Lung (tissue), 12 donors: Measurements from ENCODE around the gene SCAMP4. TPM values are rescaled to one million over a fixed set of nuclear protein-coding genes. Genes with fewer than 3 reads are reported as not detected.
"Not testable (repeated sequence)": the region's sequence is repeated elsewhere in the genome, so short reads cannot be mapped to it uniquely, and the experiment has no call there.

Experiments
- ATAC-seq: fragments of 200-7000 bp; cut with Tn5 transposase; one replicate; pipeline ENCODE4 v1.9.1; 2020; ENCODE audit warnings: moderate number of reproducible peaks; ENCODE audit not compliant: insufficient read depth, low FRiP score
- DNase-seq, 3 donors: peaks; one replicate each; pipeline ENCODE4 v3.0.0-alpha.2; 2013 to 2017
- H3K27ac ChIP-seq, 2 donors: one replicate each; pipeline ENCODE4 v1.5.1; 2013; ENCODE audit warnings: mild to moderate bottlenecking in 2 of 2, moderate library complexity in 2 of 2, control low read depth in 1 of 2, inconsistent platforms in 1 of 2, low read depth in 1 of 2, low read length in 1 of 2
- H3K27me3 ChIP-seq, 3 donors: one replicate each; pipeline ENCODE4 v1.5.1; 2013; ENCODE audit warnings: low read length in 2 of 3; ENCODE audit not compliant: control insufficient read depth in 3 of 3, insufficient read depth in 3 of 3
- H3K36me3 ChIP-seq, 4 donors: one replicate each; pipeline ENCODE4 v1.5.1; 2013; ENCODE audit warnings: low read length in 4 of 4, mild to moderate bottlenecking in 1 of 4, moderate library complexity in 1 of 4; ENCODE audit not compliant: control insufficient read depth in 4 of 4, insufficient read depth in 4 of 4
- H3K4me1 ChIP-seq, 5 donors: one replicate each; pipeline ENCODE4 v1.5.1; 2013; ENCODE audit warnings: low read length in 5 of 5, mild to moderate bottlenecking in 2 of 5, moderate library complexity in 1 of 5; ENCODE audit not compliant: control insufficient read depth in 5 of 5, insufficient read depth in 5 of 5
- H3K4me3 ChIP-seq: one replicate; pipeline ENCODE4 v1.5.1; 2013; ENCODE audit warnings: mild to moderate bottlenecking, control low read depth, moderate library complexity
- H3K9ac ChIP-seq, 2 donors: one replicate each; pipeline ENCODE4 v1.5.1; 2013; ENCODE audit warnings: low read length in 2 of 2, control low read depth in 1 of 2; ENCODE audit not compliant: insufficient read depth in 1 of 2
- H3K9me3 ChIP-seq, 4 donors: one replicate each; pipeline ENCODE4 v1.5.1; 2013; ENCODE audit warnings: low read length in 3 of 4, mild to moderate bottlenecking in 1 of 4, moderate library complexity in 1 of 4; ENCODE audit not compliant: control insufficient read depth in 4 of 4, insufficient read depth in 3 of 4
- WGBS, 2 donors: extraction: QIAGEN DNeasy Blood & Tissue Kit; methylation state at CpG; one replicate each; pipeline ENCODE4 v1.1.7; 2013; 5-methylcytosine and 5-hydroxymethylcytosine counted together
- polyA plus RNA-seq, 2 donors: library from polyadenylated mRNA; stranded (reverse); fragments of 200-250 nt; gene quantifications; one replicate each; pipeline ENCODE4 v1.2.1, GENCODE V29; 2013
- total RNA-seq, 2 donors: library from RNA; depleted of rRNA in 1 of 2; stranded (reverse); fragments of >200 nt in 1 of 2; gene quantifications; one replicate each; pipeline ENCODE4 v1.2.1, GENCODE V29; 2014 to 2021
- TF ChIP-seq, protein P1 (sequence below): IDR thresholded peaks from 2 replicates; pipeline ENCODE4 v1.5.1; 2012; ENCODE audit warnings: mild to moderate bottlenecking; ENCODE audit errors: control extremely low read depth, extremely low read depth
- donor health status: control.
- donor health status: control.
- donor health status: Bipolar disorder and iron deficiency.
- donor health status: healthy.
- donor health status: DM: yes; HTN: yes; CAD: no.

The SCAMP4 gene
- total and polyA plus RNA-seq, 4 donors = 45.7 to 86.6 (median 56.2) TPM

GRCh38 chr19:1884719-1885334 lies 20.4 kb upstream of the SCAMP4 start:
- Histone ChIP-seq H3K4me1 (peaks cover 0 to 32% (median 9%) of the 10 kb centered on the region in 5 donors), H3K9me3 (no peaks in the 10 kb centered on the region)

DNA sequence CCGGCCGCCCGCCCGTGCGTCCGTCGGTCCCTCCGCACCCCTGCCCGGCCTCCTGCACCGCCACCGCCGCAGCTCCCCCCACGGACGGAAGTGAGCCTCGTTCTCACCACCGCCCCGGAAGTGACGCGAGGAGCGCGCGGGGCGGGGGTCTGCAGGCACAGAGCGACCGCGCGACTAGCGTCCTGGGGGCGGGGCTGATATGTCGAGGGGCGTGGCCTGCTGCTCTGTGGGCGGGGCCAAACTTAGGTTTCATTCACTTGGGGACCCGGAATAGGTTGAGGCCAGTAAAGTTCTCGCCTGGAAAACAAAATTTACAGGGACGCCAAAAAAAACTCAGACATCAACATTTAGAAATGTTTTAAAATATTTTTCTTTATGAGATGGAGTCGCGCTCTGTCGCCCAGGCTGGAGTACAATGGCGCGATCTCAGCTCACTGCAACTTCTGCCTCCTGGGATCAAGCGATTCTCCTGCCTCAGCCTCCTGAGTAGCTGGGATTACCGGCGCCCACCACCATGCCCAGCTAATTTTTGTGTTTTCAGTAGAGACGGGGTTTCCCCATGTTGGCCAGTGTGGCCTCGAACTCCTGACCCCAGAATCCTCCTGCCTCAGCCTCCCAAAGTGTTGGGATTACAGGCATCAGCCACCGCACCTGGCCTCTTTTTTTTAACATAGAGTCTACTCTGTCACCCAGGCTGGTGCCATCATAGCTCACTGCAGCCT lies 19.6 kb upstream of the SCAMP4 start, which contains the start of gene ABHD17A:
ABHD17A (minus strand) TSS at position 99 of the 722 bp plus-strand sequence. CDS start 3,930 bp downstream, outside the sequence.
- peak within 1 kb of the TSS; percentile 25 to 53 for H3K9ac ChIP-seq
- 22 to 24% methylated on average over 37 to 46 of the region's 46 CpGs for WGBS, 2 donors
- not testable (repeated sequence) for H3K27me3 ChIP-seq, H3K9me3 ChIP-seq, H3K36me3 ChIP-seq
- ATAC-seq (peak; percentile 94), DNase-seq (peak; percentile 94 to 95 (median 95))
- peaks cover 0 to 26% (median 9%) of the 10 kb centered on the region in 5 donors for H3K4me1 ChIP-seq
- peak within 1 kb of the TSS; percentile 96 for H3K4me3 ChIP-seq
- H3K27ac ChIP-seq = peak within 1 kb of the TSS; percentile 91 to 96

More at GRCh38 chr19:1884719-1885334, 20.4 kb upstream of the SCAMP4 start:
- TF ChIP-seq, protein P1, sequence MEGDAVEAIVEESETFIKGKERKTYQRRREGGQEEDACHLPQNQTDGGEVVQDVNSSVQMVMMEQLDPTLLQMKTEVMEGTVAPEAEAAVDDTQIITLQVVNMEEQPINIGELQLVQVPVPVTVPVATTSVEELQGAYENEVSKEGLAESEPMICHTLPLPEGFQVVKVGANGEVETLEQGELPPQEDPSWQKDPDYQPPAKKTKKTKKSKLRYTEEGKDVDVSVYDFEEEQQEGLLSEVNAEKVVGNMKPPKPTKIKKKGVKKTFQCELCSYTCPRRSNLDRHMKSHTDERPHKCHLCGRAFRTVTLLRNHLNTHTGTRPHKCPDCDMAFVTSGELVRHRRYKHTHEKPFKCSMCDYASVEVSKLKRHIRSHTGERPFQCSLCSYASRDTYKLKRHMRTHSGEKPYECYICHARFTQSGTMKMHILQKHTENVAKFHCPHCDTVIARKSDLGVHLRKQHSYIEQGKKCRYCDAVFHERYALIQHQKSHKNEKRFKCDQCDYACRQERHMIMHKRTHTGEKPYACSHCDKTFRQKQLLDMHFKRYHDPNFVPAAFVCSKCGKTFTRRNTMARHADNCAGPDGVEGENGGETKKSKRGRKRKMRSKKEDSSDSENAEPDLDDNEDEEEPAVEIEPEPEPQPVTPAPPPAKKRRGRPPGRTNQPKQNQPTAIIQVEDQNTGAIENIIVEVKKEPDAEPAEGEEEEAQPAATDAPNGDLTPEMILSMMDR = no peak
- Histone ChIP-seq H3K36me3 (peaks cover 0 to 10% (median 0%) of the 10 kb centered on the region in 4 donors), H3K27me3 (no peaks in the 10 kb centered on the region), H3K9ac (peak overlapping the region; percentile 25 to 53), H3K4me3 (peak overlapping the region; percentile 96), H3K27ac (peak overlapping the region; percentile 91 to 96)
- ATAC-seq = no peak
- 0 to 1% methylated on average over 40 to 56 of the region's 56 CpGs for WGBS, 2 donors
- no peak for DNase-seq

DNA sequence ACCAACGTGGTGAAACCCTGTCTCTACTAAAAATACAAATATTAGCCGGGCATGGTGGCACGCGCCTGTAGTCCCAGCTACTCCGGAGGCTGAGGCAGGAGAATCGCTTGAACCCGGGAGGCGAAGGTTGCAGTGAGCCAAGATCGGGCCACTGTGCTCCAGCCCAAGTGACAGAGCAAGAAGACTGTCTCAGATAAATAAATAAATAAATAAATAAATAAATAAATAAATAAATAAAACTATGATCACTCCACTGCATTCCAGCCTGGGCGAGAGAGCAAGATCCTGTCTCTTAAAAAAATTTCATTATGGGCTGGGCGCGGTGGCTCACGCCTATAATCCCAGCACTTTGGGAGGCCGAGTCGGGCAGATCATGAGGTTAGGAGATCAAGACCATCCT lies 18.8 kb upstream of the SCAMP4 start:
- H3K4me3 ChIP-seq, DNase-seq, H3K36me3 ChIP-seq, ATAC-seq, H3K9me3 ChIP-seq, H3K27ac ChIP-seq, H3K27me3 ChIP-seq, H3K9ac ChIP-seq: not testable (repeated sequence)
- WGBS, 2 donors = 93 to 94% methylated on average over 15 of the region's 15 CpGs
- H3K4me1 ChIP-seq = peaks cover 0 to 23% (median 9%) of the 10 kb centered on the region in 5 donors

DNA sequence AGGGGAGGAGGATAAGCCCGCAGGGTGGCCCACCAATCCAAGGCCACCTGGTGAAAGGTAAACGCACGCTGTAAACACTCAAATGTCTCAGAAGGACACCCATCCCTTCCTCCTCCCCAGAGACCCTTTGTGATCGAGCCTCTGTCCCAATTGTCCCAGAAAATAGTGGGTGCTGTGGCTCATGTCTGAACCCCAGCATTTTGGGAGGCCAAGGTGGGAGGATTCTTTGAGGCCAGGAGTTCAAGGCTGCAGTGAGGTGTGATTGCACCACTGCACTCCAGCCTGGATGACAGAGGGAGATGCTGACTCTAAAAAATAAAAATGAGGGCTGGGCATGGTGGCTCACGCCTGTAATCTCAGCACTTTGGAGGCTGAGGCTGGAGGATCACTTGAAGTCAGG lies 16.8 kb upstream of the SCAMP4 start:
- TF ChIP-seq, protein P1 = no peak
- no peak overlapping the region for H3K4me3 ChIP-seq
- H3K4me1 ChIP-seq = peaks cover 0 to 13% (median 5%) of the 10 kb centered on the region in 5 donors
- no peaks in the 10 kb centered on the region for H3K27me3 ChIP-seq
- no peaks in the 10 kb centered on the region for H3K36me3 ChIP-seq
- ATAC-seq (no peak), DNase-seq (no peak)
- no peak overlapping the region for H3K27ac ChIP-seq
- no peak overlapping the region for H3K9ac ChIP-seq
- H3K9me3 ChIP-seq = no peaks in the 10 kb centered on the region
- WGBS, 2 donors = 87 to 92% methylated on average over 5 of the region's 5 CpGs
